IPS-20b (cell line): ENCODE data around the gene ENDOV.

Source experiments
- H3K27ac ChIP-seq: one replicate; pipeline ENCODE4 v1.5.1; 2013; ENCODE audit warnings: low read length
- H3K27me3 ChIP-seq: 2 replicates; pipeline ENCODE4 v1.6.1; 2013; ENCODE audit warnings: mild to moderate bottlenecking, low read length, inconsistent platforms; ENCODE audit not compliant: insufficient read depth
- H3K36me3 ChIP-seq: 2 replicates; pipeline ENCODE4 v1.6.1; 2013; ENCODE audit warnings: low read depth, mild to moderate bottlenecking, inconsistent platforms, low read length, moderate library complexity; ENCODE audit not compliant: insufficient read depth
- H3K4me1 ChIP-seq: 2 replicates; pipeline ENCODE4 v1.6.1; 2013; ENCODE audit warnings: mild to moderate bottlenecking, control low read depth, inconsistent platforms, low read length, moderate library complexity; ENCODE audit not compliant: insufficient read depth
- H3K4me3 ChIP-seq: 2 replicates; pipeline ENCODE4 v1.5.1; 2013; ENCODE audit warnings: mild to moderate bottlenecking, low read length, inconsistent platforms
- H3K9ac ChIP-seq: 2 replicates; pipeline ENCODE4 v1.6.1; 2013; ENCODE audit warnings: low read depth, mild to moderate bottlenecking, inconsistent platforms, low read length, moderate library complexity
- H3K9me3 ChIP-seq: 2 replicates; pipeline ENCODE4 v1.6.1; 2013; ENCODE audit warnings: mild to moderate bottlenecking, low read depth, low read length, inconsistent platforms; ENCODE audit not compliant: insufficient read depth

Gene ENDOV

DNA sequence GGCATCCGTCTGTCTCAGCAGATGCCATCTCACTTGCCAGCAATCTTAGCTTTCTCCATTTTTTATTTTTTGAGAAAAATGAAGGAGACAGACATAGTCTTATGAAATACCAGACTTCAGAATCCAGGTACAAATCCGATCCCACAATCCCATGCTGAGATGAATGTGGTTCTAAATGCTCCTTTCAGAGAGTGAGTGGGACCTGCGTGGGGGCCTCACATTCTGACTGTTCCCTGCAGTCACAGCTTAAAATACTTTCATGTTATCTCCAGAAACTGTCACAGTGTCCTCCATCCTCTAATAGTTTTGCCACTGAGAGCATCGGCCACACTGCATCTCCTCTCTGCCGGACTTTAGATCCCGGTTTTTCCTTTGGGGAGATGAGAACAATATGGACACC lies 34.9 kb upstream of the ENDOV start:
- Histone ChIP-seq H3K9ac (no peak overlapping the region), H3K27me3 (no peaks in the 10 kb centered on the region), H3K4me1 (no peaks in the 10 kb centered on the region; the same call in 1 of the 2 replicates), H3K4me3 (no peak overlapping the region), H3K9me3 (no peaks in the 10 kb centered on the region), H3K27ac (no peak overlapping the region), H3K36me3 (peaks cover 84% of the 10 kb centered on the region)

DNA sequence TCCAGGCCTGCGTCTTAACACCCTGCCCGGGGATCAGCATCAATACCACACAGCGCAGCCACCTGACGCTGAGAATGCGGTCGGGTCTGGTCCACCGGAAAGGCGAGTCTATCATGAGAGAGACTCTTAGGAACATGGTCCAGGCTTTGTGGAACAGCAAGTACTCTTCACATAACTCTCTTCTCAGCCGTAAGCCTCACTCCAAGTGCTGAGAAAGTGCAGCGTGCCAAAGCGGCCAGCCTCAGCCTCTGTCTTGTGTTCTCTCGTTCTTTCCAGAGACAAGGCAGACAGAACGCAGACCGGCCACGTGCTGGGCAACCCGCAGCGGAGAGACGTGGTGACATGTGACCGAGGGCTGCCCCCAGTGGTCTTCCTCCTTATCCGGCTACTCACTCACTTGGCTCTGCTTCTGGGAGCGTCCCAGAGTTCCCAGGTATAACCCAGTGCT lies 34.4 kb upstream of the ENDOV start:
- peaks cover 89% of the 10 kb centered on the region for H3K36me3 ChIP-seq
- H3K9ac ChIP-seq: no peak overlapping the region

DNA sequence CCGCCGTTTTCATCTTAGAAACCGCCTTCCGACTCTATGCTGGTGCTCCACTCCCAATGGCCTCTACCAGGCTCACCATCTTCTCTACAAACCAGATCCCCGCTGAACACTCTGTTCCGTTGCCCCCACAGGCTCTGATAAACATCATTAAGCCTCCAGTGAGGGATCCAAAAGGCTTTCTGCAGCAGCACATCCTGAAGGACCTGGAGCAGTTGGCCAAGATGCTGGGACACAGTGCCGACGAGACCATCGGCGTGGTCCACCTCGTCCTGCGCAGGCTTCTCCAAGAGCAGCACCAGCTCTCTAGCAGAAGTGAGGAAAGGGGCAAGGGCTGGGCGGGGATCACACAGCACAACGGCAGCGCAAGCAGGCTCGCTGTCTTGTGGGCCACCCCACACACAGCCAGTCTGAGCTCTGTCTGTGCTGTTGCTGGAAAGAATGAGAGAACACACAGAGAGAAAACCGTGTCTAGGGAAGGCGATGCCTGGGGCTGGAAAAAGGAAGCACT lies 33.5 kb upstream of the ENDOV start:
- Histone ChIP-seq H3K27me3 (no peaks in the 10 kb centered on the region), H3K4me3 (no peak overlapping the region), H3K9me3 (no peaks in the 10 kb centered on the region), H3K36me3 (peaks cover 89% of the 10 kb centered on the region), H3K9ac (no peak overlapping the region), H3K27ac (no peak overlapping the region), H3K4me1 (no peaks in the 10 kb centered on the region)

More for the DNA sequence above, 34.4 kb upstream of the ENDOV start:
- Histone ChIP-seq H3K9me3 (no peaks in the 10 kb centered on the region), H3K27me3 (no peaks in the 10 kb centered on the region), H3K27ac (no peak overlapping the region), H3K4me3 (no peak overlapping the region), H3K4me1 (no peaks in the 10 kb centered on the region)

- Histone ChIP-seq H3K4me3 (no peak overlapping the region), H3K9me3 (no peaks in the 10 kb centered on the region), H3K27ac (no peak overlapping the region), H3K27me3 (no peaks in the 10 kb centered on the region), H3K4me1 (no peaks in the 10 kb centered on the region), H3K9ac (no peak overlapping the region), H3K36me3 (peaks cover 87% of the 10 kb centered on the region)
Measured at GRCh38 chr17:80382446-80382845, 32.5 kb upstream of the ENDOV start.

DNA sequence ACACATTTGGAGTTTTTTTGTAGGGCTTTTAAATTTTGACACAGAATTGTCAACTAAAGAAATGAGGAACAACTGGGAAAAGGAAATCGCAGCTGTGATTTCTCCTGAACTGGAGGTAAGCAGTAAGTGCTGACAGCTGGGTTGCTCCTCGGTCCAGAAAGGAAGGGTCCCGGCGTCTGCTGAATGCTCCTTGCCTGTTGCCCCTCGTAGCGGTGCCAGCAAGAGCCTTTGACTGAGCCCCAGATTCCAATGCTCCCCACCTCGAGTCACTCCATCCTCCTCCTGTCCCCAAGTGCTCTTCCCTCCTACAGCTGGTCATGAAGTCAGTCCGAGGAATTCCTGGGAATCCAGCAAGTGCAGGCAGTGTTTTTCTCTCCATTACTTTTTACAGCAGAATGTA lies 32.0 kb upstream of the ENDOV start:
- Histone ChIP-seq H3K4me1 (no peaks in the 10 kb centered on the region), H3K4me3 (no peak overlapping the region), H3K9ac (no peak overlapping the region), H3K36me3 (peaks cover 85% of the 10 kb centered on the region), H3K27ac (no peak overlapping the region), H3K9me3 (no peaks in the 10 kb centered on the region), H3K27me3 (no peaks in the 10 kb centered on the region)

DNA sequence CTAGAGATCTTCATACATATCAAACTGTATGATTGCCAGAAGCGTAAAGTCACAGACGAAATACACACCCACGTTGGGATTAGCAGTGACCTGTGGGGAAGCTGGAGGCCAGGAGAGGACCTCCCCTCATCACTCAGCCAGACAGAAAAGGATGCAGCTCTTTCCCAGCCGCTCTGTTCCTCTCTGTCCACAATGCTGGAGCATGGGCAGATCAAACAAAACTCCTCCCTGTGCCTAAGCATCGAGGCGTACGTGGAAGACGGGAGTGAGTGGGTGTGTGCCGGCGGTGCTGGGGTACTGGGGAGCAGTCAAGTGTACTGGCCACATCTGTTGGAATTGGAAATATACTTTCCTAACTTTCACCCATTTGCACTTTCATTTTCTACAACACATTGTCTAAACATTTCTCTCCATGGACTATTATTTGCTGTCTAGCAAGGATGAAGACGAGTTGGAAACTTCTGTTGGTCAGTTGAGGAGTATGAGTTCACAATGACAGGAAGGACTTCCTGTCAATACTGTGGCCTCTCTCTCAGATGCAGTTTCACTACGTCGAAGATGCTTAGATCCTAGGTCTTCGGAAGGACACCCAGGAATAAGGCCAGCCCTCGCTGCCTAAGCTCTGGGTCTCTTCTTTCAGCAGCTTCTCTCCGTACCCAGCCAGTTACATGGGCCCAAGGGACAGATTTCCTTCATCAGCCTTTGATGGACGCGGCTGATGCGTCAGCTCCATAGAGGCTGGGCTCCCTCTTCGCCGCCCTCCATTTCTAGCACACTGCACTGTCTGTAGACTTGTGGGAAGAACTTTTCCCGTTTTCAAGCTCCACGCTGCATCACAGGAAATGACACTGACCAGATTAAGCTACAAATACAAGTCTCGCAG lies 30.6 kb upstream of the ENDOV start:
- no peaks in the 10 kb centered on the region for H3K27me3 ChIP-seq
- peaks cover 85% of the 10 kb centered on the region for H3K36me3 ChIP-seq
- no peak overlapping the region for H3K27ac ChIP-seq
- no peaks in the 10 kb centered on the region for H3K9me3 ChIP-seq
- no peak overlapping the region for H3K4me3 ChIP-seq
- H3K4me1 ChIP-seq: no peaks in the 10 kb centered on the region
- H3K9ac ChIP-seq: no peak overlapping the region

GRCh38 chr17:80385046-80385445 lies 29.9 kb upstream of the ENDOV start:
- H3K4me1 ChIP-seq: no peaks in the 10 kb centered on the region
- no peak overlapping the region for H3K9ac ChIP-seq
- no peak overlapping the region for H3K4me3 ChIP-seq
- peaks cover 85% of the 10 kb centered on the region for H3K36me3 ChIP-seq
- H3K27ac ChIP-seq: no peak overlapping the region
- no peaks in the 10 kb centered on the region for H3K9me3 ChIP-seq
- no peaks in the 10 kb centered on the region for H3K27me3 ChIP-seq

DNA sequence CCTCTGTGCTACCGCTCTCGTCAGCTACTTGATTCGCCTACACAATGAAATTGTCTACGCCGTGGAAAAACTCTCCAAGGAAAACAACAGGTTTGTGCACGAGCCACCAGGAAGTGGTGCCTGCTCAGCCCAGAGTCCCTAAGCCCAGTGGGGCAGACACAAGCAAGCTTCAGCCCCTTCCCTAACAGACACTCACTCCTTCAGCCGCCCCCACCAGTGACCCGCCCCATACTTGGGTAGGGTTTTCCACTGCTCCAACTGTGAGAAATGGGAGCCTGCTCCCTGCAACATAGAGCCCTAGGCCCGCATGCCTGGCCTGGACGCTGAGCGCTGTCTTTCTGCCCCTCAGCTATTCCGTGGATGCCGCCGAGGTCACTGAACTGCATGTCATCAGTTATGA lies 28.6 kb upstream of the ENDOV start:
- no peaks in the 10 kb centered on the region for H3K9me3 ChIP-seq
- no peaks in the 10 kb centered on the region for H3K27me3 ChIP-seq
- H3K4me3 ChIP-seq: no peak overlapping the region
- H3K4me1 ChIP-seq: no peaks in the 10 kb centered on the region
- no peak overlapping the region for H3K9ac ChIP-seq
- no peak overlapping the region for H3K27ac ChIP-seq
- peaks cover 82% of the 10 kb centered on the region for H3K36me3 ChIP-seq

GRCh38 chr17:80387071-80387470 lies 27.9 kb upstream of the ENDOV start:
- no peak overlapping the region for H3K4me3 ChIP-seq
- H3K4me1 ChIP-seq: no peaks in the 10 kb centered on the region
- no peak overlapping the region for H3K27ac ChIP-seq
- H3K27me3 ChIP-seq: no peaks in the 10 kb centered on the region
- no peaks in the 10 kb centered on the region for H3K9me3 ChIP-seq
- H3K36me3 ChIP-seq: peaks cover 78% of the 10 kb centered on the region
- H3K9ac ChIP-seq: no peak overlapping the region

DNA sequence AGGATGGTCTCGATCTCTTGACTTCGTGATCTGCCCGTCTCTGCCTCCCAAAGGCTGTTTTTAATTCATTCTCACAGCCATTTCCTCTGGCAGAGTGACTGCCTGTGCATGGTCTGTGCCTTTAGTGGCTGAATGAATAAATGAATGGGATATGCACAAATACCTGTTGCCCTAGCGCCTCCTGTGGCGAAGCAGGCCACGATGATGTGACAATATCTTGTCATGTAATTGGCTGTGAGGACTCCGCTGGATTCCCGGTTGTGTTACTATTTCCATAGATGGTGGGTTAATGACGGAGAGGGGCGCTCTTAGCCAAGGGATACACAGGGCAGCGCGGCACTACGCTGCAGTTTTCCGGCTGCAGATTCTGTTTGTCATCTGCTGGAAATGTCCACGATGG lies 26.8 kb upstream of the ENDOV start:
- no peak overlapping the region for H3K27ac ChIP-seq
- H3K36me3 ChIP-seq: peaks cover 69% of the 10 kb centered on the region

DNA sequence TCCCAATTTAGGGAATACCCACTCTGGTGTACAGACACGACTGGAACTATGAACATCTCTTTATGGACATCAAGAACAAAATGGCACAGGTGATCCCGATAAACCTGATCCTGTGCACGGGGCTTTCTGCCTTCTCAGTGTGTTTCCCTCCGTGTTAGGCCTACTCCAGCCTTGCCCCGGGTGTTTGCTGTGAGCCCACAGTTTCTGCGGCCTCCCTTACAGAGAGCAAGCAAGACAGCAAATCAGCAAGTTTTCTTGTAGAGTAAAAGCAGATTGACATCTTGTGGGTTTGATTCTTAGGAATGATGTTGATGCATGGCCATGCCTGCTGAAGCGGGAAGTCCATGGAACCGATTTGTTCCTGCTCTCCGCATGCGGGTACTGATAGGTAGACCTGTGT lies 26.4 kb upstream of the ENDOV start:
- no peak overlapping the region for H3K4me3 ChIP-seq
- H3K4me1 ChIP-seq: no peaks in the 10 kb centered on the region
- H3K27me3 ChIP-seq: no peaks in the 10 kb centered on the region
- no peaks in the 10 kb centered on the region for H3K9me3 ChIP-seq
- no peak overlapping the region for H3K9ac ChIP-seq
- peaks cover 69% of the 10 kb centered on the region for H3K36me3 ChIP-seq
- H3K27ac ChIP-seq: no peak overlapping the region

More for the DNA sequence above, 26.8 kb upstream of the ENDOV start:
- Histone ChIP-seq H3K9ac (no peak overlapping the region), H3K27me3 (no peaks in the 10 kb centered on the region), H3K4me1 (no peaks in the 10 kb centered on the region), H3K9me3 (no peaks in the 10 kb centered on the region), H3K4me3 (no peak overlapping the region)
